Progenitor cell of endocrine pancreas (in vitro differentiated cells): Measurements from ENCODE around the gene HMCN2. TPM values are rescaled to one million over a fixed set of nuclear protein-coding genes. Genes with fewer than 3 reads are reported as not detected.

Source experiments
- DNase-seq: peaks from one replicate; pipeline ENCODE4 v3.0.0; 2021; ENCODE audit warnings: low spot score; ENCODE audit not compliant: unreplicated experiment
- H3K27ac Mint-ChIP-seq: 2 replicates; pipeline ENCODE4 v1.8.0; 2021; ENCODE audit warnings: mild to moderate bottlenecking, moderate library complexity, mixed read lengths
- H3K27me3 Mint-ChIP-seq: 2 replicates; pipeline ENCODE4 v1.8.0; 2021; ENCODE audit warnings: mixed read lengths
- H3K36me3 Mint-ChIP-seq: 2 replicates; pipeline ENCODE4 v1.8.0; 2022; ENCODE audit warnings: mixed read lengths; ENCODE audit not compliant: insufficient read depth
- H3K4me1 Mint-ChIP-seq: 2 replicates; pipeline ENCODE4 v1.8.0; 2021; ENCODE audit warnings: low read depth, mixed read lengths
- H3K4me3 Mint-ChIP-seq: 2 replicates; pipeline ENCODE4 v1.8.0; 2021; ENCODE audit warnings: low read depth, mild to moderate bottlenecking, moderate library complexity, mixed read lengths
- H3K9me3 Mint-ChIP-seq: 2 replicates; pipeline ENCODE4 v1.8.0; 2021; ENCODE audit warnings: low read depth, mixed read lengths
- total RNA-seq: library from RNA; stranded (reverse); gene quantifications from 2 replicates; pipeline ENCODE4 v1.2.1, GENCODE V29; 2021
- TF ChIP-seq, protein P1 (sequence below): fragments of 200-600 bp; sonication (generic); IDR thresholded peaks from one replicate; pipeline ENCODE4 v1.5.0; 2021; ENCODE audit warnings: antibody characterized with exemption, mild to moderate bottlenecking; ENCODE audit not compliant: unreplicated experiment

The HMCN2 gene
- total RNA-seq, 1 donor from 2014 or later, result 0.26 TPM

DNA sequence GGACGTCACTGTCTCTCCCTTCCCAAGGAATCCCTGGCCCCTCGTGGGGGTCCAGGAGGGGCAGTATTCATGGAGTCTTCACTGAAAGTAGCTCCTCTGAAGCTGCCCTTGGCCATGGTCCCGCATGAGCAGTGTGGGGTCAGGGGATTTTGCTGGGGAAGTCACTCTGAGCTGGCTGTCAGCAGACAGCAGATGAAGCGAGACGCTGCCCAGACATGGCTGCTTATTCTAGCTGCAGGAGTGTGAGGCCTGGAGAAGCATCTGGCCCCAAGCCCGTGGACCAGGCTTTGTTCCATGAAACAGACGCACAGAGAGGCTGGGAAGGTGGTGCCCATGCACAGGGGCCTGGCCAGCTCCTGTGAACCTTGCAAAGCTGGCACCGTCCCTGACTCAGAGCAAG, 157.7 kb downstream of the HMCN2 start:
- Mint-ChIP-seq H3K4me3 (no peak overlapping the region), H3K9me3 (no peaks in the 10 kb centered on the region), H3K36me3 (no peaks in the 10 kb centered on the region), H3K4me1 (peaks cover 3% of the 10 kb centered on the region), H3K27ac (no peak overlapping the region), H3K27me3 (peaks cover 37% of the 10 kb centered on the region)
- TF ChIP-seq, protein P1, sequence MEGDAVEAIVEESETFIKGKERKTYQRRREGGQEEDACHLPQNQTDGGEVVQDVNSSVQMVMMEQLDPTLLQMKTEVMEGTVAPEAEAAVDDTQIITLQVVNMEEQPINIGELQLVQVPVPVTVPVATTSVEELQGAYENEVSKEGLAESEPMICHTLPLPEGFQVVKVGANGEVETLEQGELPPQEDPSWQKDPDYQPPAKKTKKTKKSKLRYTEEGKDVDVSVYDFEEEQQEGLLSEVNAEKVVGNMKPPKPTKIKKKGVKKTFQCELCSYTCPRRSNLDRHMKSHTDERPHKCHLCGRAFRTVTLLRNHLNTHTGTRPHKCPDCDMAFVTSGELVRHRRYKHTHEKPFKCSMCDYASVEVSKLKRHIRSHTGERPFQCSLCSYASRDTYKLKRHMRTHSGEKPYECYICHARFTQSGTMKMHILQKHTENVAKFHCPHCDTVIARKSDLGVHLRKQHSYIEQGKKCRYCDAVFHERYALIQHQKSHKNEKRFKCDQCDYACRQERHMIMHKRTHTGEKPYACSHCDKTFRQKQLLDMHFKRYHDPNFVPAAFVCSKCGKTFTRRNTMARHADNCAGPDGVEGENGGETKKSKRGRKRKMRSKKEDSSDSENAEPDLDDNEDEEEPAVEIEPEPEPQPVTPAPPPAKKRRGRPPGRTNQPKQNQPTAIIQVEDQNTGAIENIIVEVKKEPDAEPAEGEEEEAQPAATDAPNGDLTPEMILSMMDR, result no peak
- no peak for DNase-seq

DNA sequence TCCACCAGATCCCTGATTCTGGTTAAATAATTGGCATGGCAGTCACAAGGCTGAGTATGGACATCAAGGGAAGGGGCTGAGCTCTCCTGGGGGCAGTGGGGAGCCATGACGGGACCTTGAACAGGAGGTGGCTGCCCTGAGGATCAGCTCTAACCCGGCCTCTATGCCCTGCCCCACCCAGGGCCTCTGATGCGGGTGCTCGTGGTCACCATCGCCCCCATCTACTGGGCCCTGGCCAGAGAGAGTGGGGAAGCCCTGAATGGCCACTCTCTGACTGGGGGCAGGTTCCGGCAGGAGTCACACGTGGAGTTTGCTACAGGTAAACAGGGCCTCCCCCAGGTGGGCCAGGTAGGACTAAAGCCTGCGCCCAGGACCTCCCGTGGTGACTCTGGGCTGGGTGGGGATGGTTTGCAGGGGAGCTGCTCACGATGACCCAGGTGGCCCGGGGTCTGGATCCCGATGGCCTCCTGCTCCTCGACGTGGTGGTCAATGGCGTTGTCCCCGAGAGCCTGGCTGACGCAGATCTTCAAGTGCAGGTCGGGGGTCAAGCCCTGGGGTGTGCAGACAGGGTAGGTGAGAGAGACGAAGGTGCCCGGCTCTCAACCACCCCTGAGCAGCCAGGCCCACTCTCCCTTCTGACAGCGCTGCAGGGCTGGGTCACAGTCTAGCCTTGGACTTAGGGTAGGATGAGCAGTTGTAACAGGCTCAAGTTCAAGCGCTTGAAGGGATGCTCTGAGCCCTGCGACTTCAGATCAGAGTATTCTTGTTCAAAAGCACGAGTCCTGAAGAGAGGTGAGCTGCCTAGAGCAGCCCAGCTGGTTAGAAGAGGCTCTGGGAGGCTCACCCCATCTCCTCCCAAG, 159.3 kb downstream of the HMCN2 start:
- Mint-ChIP-seq H3K36me3 (no peaks in the 10 kb centered on the region), H3K4me1 (peaks cover 3% of the 10 kb centered on the region), H3K4me3 (no peak overlapping the region), H3K9me3 (no peaks in the 10 kb centered on the region), H3K27ac (no peak overlapping the region), H3K27me3 (peaks cover 29% of the 10 kb centered on the region)
- TF ChIP-seq, protein P1, result no peak
- DNase-seq, result no peak

DNA sequence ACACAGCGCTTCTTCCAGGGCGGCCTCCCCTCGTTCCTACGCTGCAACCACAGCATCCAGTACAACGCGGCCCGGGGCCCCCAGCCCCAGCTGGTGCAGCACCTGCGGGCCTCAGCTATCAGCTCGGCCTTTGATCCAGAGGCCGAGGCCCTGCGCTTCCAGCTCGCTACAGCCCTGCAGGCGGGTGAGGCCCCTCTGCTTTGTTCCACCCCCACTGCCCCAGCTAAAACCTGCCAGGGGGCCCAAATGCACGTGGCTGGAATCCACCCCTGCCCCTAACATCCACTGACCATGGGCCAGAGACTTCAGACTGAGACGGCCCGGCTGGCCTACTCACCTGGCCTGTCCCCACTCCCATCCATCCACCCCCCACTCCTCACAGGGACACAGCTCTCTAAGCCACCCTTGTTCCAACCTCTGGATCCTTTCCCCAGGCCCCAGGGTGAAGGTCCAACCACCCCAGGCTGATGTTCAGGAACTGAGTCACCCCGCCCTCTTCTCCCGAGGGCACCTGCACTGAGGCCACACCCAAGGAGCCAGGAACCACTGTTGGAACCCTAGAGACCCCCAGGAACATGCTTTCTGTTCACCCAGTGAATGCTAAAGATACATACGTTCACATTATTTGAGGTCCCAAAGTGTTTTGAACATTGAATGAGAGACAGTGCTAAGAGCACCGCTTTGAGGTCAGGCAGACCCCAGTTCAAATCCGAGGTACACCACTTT, 160.3 kb downstream of the HMCN2 start:
- DNase-seq, result no peak
- H3K27ac Mint-ChIP-seq, result peak overlapping the region; percentile 29
- H3K9me3 Mint-ChIP-seq, result no peaks in the 10 kb centered on the region
- peaks cover 28% of the 10 kb centered on the region for H3K27me3 Mint-ChIP-seq
- no peaks in the 10 kb centered on the region for H3K36me3 Mint-ChIP-seq
- H3K4me3 Mint-ChIP-seq, result no peak overlapping the region
- H3K4me1 Mint-ChIP-seq, result peaks cover 3% of the 10 kb centered on the region
- TF ChIP-seq, protein P1, result no peak

DNA sequence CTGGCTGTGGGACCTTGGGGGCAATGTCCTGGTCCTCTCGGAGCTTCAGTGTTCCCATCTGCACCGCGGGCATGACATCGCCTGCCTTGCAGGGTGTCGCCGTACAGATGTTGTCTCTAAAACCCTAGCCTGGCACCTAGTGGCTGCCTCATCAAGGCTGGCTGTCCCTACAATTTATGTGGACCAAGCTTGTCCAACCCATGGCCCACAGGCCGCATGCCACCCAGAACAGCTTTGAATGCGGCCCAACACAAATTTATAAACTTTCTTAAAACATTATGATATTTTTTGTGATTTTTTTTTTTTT, 160.9 kb downstream of the HMCN2 start:
- TF ChIP-seq, protein P1, result no peak
- H3K4me3 Mint-ChIP-seq, result no peak overlapping the region
- no peak overlapping the region for H3K27ac Mint-ChIP-seq
- H3K9me3 Mint-ChIP-seq, result no peaks in the 10 kb centered on the region
- peaks cover 23% of the 10 kb centered on the region for H3K27me3 Mint-ChIP-seq
- no peak for DNase-seq
- H3K36me3 Mint-ChIP-seq, result no peaks in the 10 kb centered on the region
- H3K4me1 Mint-ChIP-seq, result peaks cover 3% of the 10 kb centered on the region

DNA sequence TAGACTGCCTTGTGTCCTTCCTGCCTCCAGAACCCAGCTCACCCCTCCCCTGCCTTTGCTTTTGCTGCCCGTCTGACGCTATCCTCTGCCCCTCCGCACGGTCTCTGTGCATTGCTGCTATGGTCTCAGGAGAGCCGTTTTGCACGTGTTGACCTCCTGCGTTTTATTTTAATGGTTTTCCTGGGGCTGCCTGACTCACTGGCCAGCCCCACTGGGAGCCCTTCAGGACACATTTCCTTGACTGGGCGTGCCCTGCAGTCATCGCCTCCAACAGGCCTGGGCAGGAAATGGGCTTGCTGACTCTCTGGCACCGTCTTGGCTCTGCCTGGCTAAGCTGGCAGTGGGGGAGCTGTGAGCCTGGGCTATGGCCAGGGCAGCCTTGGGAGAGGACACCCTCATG, 161.3 kb downstream of the HMCN2 start:
- H3K27ac Mint-ChIP-seq, result no peak overlapping the region
- peaks cover 3% of the 10 kb centered on the region for H3K4me1 Mint-ChIP-seq
- no peaks in the 10 kb centered on the region for H3K36me3 Mint-ChIP-seq
- H3K4me3 Mint-ChIP-seq, result no peak overlapping the region
- H3K9me3 Mint-ChIP-seq, result no peaks in the 10 kb centered on the region
- TF ChIP-seq, protein P1, result no peak
- H3K27me3 Mint-ChIP-seq, result peaks cover 20% of the 10 kb centered on the region
- no peak for DNase-seq
